T1000 (cell line): ENCODE results near the gene XPC.
A peak's percentile ranks its signal among the peaks of the same experiment; 100 is the strongest.

Source experiments
- DNase-seq: peaks from one replicate; lab custom pipeline; 2025; ENCODE audit warnings: mixed read lengths; lab: John Stamatoyannopoulos, UW

The XPC gene

GRCh38 chr3:14208168-14208567 lies 29.8 kb upstream of the XPC start:
- DNase-seq, result no peak

- DNase-seq, result no peak
These were observed 28.3 kb upstream of the XPC start for GRCh38 chr3:14206548-14207177.

DNA sequence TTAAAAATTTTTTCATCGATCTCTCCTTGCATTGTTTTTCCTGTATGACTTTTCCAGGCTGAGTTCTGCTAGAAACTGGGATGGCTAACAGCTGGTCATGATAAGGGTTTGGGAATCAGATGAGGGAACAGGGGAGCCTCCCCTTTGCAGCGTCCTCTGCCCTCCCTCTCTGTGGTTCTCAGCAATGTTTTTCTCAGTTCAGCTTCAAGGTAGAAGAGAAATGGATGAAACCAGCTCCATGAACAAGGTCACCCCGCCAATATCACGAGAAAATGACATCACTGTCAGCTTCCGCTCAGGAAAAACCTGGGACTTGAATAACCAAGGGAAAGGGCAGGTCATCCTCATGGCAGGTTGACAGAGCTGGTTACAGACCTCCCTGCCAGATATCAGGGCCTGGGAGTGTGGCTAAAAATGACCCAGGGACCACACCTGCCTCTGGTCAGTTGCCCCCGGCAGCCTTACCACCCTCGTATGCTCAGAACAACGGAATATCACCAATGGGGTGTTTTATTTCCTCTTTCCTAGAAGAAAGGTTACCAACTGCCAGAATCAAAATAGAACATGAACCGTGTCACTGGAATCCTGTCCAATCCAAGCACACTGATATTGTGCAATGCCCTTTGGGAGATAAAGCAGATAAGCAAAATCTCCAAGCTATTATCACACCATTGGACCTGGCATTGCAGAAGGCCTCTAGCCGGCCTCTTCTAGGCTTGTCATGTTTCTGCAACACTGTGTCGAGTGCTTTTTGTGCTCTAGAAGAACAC lies 26.3 kb upstream of the XPC start:
- DNase-seq, result no peak

DNA sequence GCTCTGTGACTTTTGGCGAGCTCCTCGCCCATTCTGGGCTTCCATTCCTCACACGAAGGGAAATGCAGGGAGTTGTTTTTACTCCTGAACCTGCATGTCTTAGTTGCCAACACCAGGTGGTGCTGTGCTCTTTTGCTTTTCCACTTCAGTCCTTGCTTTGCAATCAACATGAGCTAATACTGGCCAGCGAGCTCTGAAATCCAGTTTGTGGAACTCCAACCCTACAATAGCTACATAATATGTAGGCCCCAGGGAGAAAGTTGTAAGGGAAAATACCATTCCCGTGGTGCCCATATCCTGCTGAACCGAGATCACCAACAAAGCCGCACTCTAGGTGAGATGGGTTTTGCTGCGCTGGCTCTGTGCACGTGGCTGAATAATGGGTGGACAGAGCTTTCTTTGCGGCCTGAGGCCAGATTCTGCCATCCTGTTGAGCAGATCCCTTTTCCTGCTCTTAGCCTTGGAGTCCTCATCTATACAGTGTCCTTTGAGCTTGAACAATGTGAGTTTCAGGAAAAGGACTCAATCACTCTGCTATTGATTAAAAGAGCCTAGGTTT lies 25.2 kb upstream of the XPC start:
- peak; percentile 40 for DNase-seq

DNA sequence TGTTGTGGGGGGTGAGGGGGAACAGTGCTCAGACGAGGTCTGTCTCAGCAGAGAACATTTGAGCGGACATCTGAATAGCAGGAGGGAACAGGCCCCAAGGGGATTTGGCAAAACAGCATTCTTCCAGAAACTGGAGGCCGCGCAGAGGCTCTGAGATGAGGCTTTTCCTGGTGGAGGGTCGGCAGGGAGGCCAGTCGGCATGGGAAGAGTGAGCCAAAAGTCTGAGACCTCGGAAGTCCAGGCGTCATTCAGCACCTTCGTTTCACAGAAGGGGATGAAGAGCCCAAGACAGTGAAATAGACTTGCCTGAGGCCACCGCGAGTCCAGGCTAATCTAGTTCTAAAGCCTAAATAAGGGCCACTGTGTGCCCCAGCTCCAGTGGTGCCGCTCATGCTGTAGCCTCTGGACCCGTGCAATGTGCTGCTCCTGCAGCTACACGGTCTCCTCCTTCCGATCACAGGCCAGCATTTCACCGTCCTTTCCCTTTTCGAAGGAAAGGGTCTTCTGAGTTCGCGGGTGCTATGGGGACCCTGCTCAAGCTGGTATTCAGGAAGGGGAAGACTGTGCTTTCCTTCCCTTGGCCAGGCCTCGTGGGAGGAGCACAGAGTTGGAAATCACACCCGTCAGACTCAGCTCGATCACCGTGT lies 24.6 kb upstream of the XPC start:
- DNase-seq, result no peak

- no peak for DNase-seq
These were observed 23.7 kb upstream of the XPC start for GRCh38 chr3:14201940-14202684.

GRCh38 chr3:14200841-14201240 lies 22.4 kb upstream of the XPC start:
- no peak for DNase-seq

GRCh38 chr3:14200276-14200675 lies 21.9 kb upstream of the XPC start:
- DNase-seq, result no peak

- no peak for DNase-seq
These were observed 21.2 kb upstream of the XPC start for GRCh38 chr3:14199641-14200040.

GRCh38 chr3:14194865-14195264 lies 16.5 kb upstream of the XPC start:
- no peak for DNase-seq

DNA sequence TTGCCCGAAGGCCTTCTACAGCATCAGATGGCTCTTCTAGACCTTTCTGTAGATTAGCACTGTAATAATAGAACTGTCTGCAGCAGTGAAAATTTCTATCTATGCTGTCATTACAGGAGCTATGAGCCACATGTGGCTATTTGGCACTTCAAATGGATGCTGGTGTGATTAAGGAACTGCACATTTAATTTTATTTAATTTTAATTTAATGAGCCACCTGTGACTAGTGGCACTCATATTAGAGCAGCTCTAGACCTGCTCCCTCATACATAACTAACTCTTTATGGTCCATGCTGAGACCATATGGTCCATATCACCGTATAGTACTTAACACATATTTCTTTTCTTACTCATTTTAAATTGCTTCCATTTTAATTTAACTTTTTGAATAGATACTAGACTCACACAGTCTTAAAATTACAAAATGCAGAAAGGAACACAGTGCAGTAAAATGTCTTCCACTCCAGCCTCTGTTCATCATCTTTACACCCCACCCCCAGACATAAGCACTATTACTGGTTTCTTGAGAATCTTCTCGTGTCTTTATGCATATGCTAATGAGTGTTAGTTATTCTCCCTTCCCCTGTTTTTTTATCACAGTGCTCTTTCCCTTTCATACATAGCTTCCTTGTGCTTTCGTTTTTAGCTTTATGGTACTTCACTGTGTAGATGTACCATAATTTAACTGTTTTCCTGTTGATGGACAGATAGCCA lies 9.8 kb upstream of the XPC start:
- no peak for DNase-seq

DNA sequence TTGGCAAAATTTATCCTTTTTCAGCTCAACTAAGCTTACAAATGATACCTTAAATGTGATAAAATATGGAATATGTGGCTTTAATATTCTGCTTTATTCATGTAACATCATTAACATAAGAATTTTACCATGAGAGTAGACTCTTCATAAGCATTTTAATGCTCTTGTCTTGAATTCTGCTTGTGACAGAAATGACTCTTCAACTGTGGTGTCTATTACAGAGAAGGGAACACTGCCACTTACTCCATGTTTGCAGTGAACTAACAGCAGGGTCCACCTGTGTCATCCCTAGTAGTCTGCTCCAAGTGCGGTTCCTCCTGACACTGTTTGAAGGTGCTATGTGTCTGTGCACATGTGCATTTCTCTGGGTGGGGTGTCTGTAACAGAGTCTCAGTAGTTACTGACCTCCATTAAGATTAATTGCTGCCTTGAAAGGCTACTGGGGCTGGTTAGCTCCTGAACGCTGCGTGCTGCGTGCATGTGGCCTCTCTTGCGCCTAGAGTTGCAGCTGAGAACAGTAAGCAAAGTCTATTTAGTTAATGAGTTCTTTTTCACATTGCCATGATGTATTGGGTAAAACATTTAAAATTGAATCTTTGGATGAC lies 8.6 kb upstream of the XPC start:
- no peak for DNase-seq

- DNase-seq, result no peak
These were observed 4.7 kb upstream of the XPC start for GRCh38 chr3:14183015-14183577.

GRCh38 chr3:14181253-14181652 lies 2.9 kb upstream of the XPC start:
- DNase-seq, result no peak

GRCh38 chr3:14179795-14180194 lies 1.4 kb upstream of the XPC start:
- no peak for DNase-seq

- no peak for DNase-seq
These were observed 689 bp upstream of the XPC start for GRCh38 chr3:14179114-14179465.

DNA sequence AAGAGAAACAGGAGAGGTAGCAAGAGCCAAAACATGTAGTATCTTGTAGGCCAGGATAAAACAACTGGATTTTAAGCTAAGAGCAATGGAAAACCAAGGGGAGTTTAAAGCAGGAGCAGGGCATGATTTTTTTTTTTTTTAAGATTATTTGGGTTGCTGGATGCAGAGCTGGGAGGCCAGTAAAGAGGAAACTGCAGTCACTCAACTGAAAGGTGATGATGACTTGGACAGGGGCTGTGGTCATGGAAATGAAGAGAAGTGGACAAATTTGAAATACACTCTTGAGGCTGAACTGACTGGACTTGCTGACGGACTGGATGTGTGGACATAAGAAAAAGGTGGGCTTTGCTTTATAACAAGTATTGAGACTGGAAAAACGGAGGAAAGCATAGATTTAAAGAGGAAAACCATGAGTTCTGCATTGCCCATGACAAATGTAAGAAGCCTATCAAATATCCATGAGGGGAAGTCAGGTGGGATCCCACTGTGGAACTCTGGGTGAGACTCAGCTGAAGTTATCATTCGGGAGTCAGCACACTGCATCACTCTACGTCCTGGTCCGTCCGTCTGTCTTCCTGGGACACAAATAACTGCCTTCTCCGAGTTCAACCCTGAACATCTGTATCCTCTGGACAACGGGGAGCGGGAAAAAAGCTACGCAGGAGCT lies 688 bp downstream of the XPC start:
- DNase-seq, result no peak

DNA sequence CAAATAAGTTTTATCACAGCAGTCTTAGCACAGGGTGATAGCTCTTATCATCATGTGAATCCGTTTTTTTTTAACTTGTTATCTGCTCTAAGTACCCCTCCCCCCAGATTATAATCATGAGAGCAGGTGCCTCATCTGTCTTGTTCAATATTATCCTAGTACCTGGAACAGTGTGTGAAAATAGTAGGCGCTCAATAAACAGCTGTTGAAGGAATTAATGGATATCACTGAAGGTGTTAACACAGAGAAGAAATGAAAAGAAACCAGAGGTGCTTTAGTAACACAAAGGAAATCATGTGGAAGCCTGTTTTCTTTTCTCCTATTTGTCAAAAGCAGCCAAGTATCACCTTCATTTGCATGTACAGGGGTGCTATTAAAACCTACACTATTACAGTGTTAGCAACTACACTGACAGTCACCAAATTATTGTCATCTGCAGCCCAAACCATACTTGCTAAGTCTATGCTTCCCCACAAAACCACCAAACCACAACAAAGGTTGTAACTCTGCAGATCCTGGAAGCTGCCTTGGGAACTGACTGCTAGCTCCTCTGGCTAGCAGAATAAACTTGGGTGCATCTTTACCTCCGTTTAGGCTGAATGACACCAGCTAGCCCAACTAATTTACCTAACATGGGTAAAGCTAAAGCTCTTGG lies 2.9 kb downstream of the XPC start:
- no peak for DNase-seq

- no peak for DNase-seq
These were observed 3.9 kb downstream of the XPC start for GRCh38 chr3:14174483-14174882.

GRCh38 chr3:14172496-14172895 lies 5.9 kb downstream of the XPC start:
- DNase-seq, result no peak
